ENCODE measurements around the gene SLC27A4. TPM values are rescaled to one million over a fixed set of nuclear protein-coding genes. Genes with fewer than 3 reads are reported as not detected.
A peak's percentile ranks its signal among the peaks of the same experiment; 100 is the strongest.

Gene SLC27A4
- total RNA-seq, 4 donors from 2014 or later: 15.8 to 35.6 (median 25.5) TPM

- TF ChIP-seq POLR2AphosphoS5 (IDR thresholded peaks at IDR 0.05): no peak
- no peak for TF ChIP-seq CTCF (IDR thresholded peaks at IDR 0.05)
- TF ChIP-seq EP300 (IDR thresholded peaks at IDR 0.05): no peak
- TF ChIP-seq POLR2A (IDR thresholded peaks at IDR 0.05; ENCODE audit: low read depth): no peak
- 62% methylated on average over 5 of the region's 8 CpGs for WGBS
- H3K4me3 ChIP-seq: no peak overlapping the region
- no peak for DNase-seq (ENCODE audit: extremely low spot score)
- no peaks in the 10 kb centered on the region for H3K36me3 ChIP-seq
- peaks cover 0 to 6% (median 5%) of the 10 kb centered on the region in 4 donors for H3K4me1 ChIP-seq
- H3K27ac ChIP-seq (replicated peaks in 1 of 4): no peak overlapping the region
- peaks cover 0 to 82% (median 3%) of the 10 kb centered on the region in 4 donors for H3K27me3 ChIP-seq
- intact Hi-C loops (cut with DNase I): no loop called here
- no peaks in the 10 kb centered on the region for H3K9me3 ChIP-seq
Measured at GRCh38 chr9:128409450-128409849, 69.1 kb downstream of the SLC27A4 start.

- intact Hi-C loops (cut with DNase I): loop anchor here (5.0 kb wide), 1 partner anchor 48 kb away; no protein-coding TSS in a partner anchor
- DNase-seq (ENCODE audit: extremely low spot score): no peak
- no peaks in the 10 kb centered on the region for H3K36me3 ChIP-seq
- no peak overlapping the region for H3K4me3 ChIP-seq
- 55% methylated on average over 3 of the region's 6 CpGs for WGBS
- no peak overlapping the region for H3K27ac ChIP-seq (replicated peaks in 1 of 4)
- H3K4me1 ChIP-seq: peaks cover 0 to 6% (median 5%) of the 10 kb centered on the region in 4 donors
- TF ChIP-seq EP300 (IDR thresholded peaks at IDR 0.05) (no peak), CTCF (IDR thresholded peaks at IDR 0.05) (peak in 1 of 3 experiments; percentile 20), POLR2A (IDR thresholded peaks at IDR 0.05; ENCODE audit: low read depth) (no peak)
- H3K9me3 ChIP-seq: no peaks in the 10 kb centered on the region
- peaks cover 0 to 82% (median 3%) of the 10 kb centered on the region in 4 donors for H3K27me3 ChIP-seq
Measured at GRCh38 chr9:128409978-128410377, 69.7 kb downstream of the SLC27A4 start.

Other genes starting within 250 kb of the SLC27A4 start
- gene PTGES2, start 212.8 kb upstream of the SLC27A4 start, total RNA-seq: 10 to 100 TPM; 58.0 to 72.7 (median 60.5) TPM
- gene LCN2, start 191.1 kb upstream of the SLC27A4 start, total RNA-seq: 1 to 10 TPM in 1 of 4 donors, under 1 TPM in 1, not detected in 2; 0.83 to 6.2 TPM
- 100 to 1,000 TPM; 132 to 213 (median 148) TPM for gene BBLN, start 180.3 kb upstream of the SLC27A4 start, total RNA-seq
- gene CIZ1, start 149.0 kb upstream of the SLC27A4 start, total RNA-seq: 100 to 1,000 TPM in 1 of 4 donors, 10 to 100 TPM in 3; 57.5 to 110 (median 73.2) TPM
- gene DNM1, start 137.1 kb upstream of the SLC27A4 start, total RNA-seq: 10 to 100 TPM; 10.9 to 27.0 (median 16.8) TPM
- gene GOLGA2, start 64.5 kb upstream of the SLC27A4 start, total RNA-seq: 100 to 1,000 TPM in 2 of 4 donors, 10 to 100 TPM in 2; 71.1 to 108 (median 101) TPM
- gene SWI5, start 64.3 kb upstream of the SLC27A4 start, total RNA-seq: 10 to 100 TPM; 16.2 to 26.6 (median 21.0) TPM
- gene TRUB2, start 18.1 kb upstream of the SLC27A4 start, total RNA-seq: 10 to 100 TPM in 1 of 4 donors, 1 to 10 TPM in 3; 5.4 to 13.2 (median 9.5) TPM
- gene COQ4, start 17.7 kb upstream of the SLC27A4 start, total RNA-seq: 10 to 100 TPM; 23.3 to 37.6 (median 30.1) TPM
- gene URM1, start 30.8 kb downstream of the SLC27A4 start, total RNA-seq: 10 to 100 TPM; 25.3 to 36.8 (median 28.3) TPM
- 10 to 100 TPM; 21.7 to 31.0 (median 27.5) TPM for gene CERCAM, start 80.3 kb downstream of the SLC27A4 start, total RNA-seq
- 10 to 100 TPM; 18.1 to 34.3 (median 23.0) TPM for gene ODF2, start 115.5 kb downstream of the SLC27A4 start, total RNA-seq
- 10 to 100 TPM; 18.3 to 27.8 (median 20.5) TPM for gene GLE1, start 164.2 kb downstream of the SLC27A4 start, total RNA-seq
- gene SPTAN1, start 212.1 kb downstream of the SLC27A4 start, total RNA-seq: 100 to 1,000 TPM; 204 to 368 (median 348) TPM

Data from esophagus muscularis mucosa (tissue), 4 donors.